NCI-H2227 (cell line): ENCODE measurements around the gene CXCL1.

Experiments used
- DNase-seq: peaks from one replicate; lab custom pipeline; 2025; ENCODE audit not compliant: unreplicated experiment; lab: John Stamatoyannopoulos, UW

CXCL1 gene

DNA sequence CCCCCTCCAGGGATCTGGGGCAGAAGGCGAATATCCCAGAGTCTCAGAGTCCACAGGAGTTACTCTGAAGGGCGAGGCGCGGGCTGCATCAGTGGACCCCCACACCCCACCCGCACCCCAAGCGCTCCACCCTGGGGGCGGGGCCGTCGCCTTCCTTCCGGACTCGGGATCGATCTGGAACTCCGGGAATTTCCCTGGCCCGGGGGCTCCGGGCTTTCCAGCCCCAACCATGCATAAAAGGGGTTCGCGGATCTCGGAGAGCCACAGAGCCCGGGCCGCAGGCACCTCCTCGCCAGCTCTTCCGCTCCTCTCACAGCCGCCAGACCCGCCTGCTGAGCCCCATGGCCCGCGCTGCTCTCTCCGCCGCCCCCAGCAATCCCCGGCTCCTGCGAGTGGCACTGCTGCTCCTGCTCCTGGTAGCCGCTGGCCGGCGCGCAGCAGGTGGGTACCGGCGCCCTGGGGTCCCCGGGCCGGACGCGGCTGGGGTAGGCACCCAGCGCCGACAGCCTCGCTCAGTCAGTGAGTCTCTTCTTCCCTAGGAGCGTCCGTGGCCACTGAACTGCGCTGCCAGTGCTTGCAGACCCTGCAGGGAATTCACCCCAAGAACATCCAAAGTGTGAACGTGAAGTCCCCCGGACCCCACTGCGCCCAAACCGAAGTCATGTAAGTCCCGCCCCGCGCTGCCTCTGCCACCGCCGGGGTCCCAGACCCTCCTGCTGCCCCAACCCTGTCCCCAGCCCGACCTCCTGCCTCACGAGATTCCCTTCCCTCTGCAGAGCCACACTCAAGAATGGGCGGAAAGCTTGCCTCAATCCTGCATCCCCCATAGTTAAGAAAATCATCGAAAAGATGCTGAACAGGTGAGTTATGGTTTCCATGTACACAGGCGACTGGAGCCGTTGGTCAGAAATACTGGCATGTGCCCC lies at the start of gene CXCL1:
CXCL1 (plus strand) TSS at position 264 of the 926 bp plus-strand sequence; CDS start at position 342, 78 bp downstream.
- DNase-seq = no peak

DNA sequence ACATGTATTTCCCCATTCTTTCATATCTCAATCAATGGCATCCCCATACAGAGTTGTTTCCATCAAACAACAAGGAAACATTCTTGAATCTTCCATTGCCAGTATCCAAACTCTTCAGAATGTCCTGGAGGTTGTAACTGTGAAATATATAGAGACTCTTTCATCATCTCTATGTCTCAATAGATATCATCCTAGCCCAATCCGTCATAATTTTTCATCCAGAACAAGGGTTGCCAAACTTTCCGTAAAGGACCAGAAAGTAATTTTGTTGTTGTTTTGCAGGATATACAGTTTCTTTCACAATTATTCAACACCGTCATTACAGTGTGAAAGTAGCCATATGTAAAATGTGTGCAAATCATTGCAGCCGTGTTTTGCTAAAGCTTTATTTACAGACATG lies 47.9 kb upstream of the CXCL1 start:
- no peak for DNase-seq

DNA sequence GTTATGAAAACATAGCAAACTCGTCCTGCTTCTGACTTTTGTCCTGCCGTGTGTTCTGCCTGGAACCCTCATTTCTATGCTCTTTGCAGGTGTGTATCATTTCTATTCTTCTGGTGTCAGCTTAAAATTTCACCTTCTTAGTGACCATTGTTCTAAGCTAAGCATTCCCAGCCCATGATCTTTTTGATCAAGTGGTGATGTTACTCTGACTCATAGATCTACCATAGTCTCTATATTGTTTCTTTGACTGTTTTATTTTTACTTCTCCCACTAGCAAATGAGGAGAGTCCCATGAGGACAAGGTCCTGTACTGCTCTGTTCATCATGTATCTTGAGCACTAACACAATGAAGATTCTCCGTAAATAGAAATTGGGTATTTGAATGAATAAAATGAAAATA lies 46.8 kb upstream of the CXCL1 start:
- no peak for DNase-seq

DNA sequence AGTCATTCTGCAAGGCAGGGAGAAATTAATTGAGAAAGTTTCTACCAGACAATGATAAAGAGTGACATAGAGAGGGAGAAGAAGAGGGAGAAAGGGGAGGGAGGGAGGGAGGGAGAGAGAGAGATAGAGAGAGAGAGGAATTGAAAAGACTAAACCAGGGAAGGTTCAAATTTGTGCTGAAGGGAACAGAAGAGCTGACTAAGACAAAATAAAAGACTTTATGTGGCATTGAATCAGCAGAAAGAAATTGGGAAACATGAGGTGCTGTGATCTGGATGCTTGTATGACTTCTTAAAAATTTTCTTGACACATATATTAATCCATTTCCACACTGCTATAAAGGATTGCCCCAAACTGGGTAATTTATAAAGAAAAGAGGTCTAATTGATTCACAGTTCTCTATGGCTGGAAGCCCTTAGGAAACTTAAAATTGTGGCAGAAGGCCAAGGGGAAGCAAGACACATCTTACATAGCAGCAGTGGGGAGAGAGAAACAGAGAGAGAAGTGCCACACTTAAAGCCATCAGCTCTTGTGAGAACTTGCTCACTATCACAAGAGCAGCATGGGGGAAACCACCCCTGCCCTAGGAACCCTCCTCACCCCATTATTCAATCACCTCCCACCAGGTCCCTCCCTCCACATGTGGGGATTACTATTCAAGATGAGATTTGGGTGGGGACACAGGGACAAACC lies 46.2 kb upstream of the CXCL1 start:
- DNase-seq = no peak

DNA sequence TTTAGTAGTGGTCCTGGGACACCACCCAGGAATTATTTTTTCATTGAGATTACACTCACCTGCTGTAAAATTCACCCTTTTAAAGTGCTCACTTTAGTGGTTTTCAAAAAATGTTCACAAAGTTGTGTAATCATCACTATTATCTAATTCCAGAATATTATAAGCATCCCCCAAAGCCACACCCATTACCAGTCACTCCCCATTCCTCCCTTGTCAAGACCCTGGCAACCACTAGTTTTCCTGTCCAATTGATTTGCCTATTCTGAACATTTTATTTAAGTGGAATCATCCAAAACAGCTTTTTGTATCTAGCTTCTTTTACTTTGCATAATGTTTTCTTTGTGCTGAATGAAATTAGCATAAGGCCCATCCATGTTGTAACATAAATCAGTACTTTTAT lies 45.4 kb upstream of the CXCL1 start:
- DNase-seq = no peak

DNA sequence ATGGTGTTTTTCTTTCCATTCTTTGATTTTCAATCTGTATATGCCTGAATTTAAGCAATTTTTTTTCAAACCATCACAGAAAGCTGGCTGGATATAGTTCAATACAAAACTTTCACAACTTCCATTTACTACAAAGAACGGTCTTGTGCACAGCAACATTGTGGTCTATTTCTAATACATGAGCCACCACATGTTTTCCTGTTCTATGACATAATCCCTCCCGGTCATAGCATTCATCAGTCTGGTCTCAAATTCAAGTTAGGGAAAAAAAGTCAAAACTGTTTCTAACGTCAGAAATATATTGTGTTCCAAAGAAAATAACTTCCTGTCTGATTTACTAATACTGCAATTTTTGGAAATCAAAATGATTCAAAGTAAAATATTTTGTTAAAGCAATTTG lies 40.2 kb upstream of the CXCL1 start:
- no peak for DNase-seq

DNA sequence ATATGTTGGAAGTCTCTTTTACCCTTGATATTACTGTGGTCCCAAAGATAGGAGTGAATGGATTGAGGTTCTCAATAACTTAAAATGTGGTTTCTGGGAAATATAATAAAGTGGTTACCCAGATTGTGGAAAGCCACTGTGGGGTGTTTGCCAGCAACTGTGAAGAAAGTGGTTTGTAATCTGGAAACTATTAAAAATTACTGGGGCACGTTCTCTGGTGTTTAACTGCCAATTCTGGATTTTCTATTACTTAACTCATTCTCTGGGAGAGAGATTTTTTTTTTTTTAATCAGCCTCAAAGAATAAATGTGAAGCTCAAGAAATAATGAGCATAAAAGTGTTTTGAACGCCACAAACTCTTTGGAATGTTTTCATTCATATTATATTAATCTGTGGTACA lies 37.6 kb upstream of the CXCL1 start:
- no peak for DNase-seq

DNA sequence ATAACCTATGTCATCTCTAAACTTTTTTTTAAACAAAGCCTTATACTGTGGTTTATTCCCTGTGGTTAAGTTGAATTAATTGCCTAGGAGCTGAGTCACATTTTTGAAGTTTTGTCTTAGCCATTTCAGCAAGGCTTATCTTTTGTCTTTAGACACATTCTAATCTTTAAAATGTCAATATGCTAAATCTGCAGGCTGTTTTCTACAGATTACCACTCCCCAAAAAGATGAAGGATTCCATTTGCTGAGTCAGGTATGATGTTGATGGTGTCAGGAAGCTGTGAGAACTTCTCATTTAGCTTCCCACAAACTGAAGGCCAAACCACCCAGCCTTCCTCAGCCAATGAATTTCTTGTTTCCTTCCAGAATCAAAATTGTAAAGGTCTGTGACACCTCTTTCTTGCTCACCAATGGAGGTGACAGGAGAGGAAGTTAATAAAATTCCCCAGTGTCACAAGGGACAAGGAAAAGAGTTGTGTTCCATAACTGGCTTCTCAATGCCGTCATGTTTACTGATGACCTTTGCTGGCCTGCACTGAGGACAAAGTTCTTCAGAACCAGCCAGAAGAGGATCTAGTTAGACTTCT lies 36.4 kb upstream of the CXCL1 start:
- no peak for DNase-seq

DNA sequence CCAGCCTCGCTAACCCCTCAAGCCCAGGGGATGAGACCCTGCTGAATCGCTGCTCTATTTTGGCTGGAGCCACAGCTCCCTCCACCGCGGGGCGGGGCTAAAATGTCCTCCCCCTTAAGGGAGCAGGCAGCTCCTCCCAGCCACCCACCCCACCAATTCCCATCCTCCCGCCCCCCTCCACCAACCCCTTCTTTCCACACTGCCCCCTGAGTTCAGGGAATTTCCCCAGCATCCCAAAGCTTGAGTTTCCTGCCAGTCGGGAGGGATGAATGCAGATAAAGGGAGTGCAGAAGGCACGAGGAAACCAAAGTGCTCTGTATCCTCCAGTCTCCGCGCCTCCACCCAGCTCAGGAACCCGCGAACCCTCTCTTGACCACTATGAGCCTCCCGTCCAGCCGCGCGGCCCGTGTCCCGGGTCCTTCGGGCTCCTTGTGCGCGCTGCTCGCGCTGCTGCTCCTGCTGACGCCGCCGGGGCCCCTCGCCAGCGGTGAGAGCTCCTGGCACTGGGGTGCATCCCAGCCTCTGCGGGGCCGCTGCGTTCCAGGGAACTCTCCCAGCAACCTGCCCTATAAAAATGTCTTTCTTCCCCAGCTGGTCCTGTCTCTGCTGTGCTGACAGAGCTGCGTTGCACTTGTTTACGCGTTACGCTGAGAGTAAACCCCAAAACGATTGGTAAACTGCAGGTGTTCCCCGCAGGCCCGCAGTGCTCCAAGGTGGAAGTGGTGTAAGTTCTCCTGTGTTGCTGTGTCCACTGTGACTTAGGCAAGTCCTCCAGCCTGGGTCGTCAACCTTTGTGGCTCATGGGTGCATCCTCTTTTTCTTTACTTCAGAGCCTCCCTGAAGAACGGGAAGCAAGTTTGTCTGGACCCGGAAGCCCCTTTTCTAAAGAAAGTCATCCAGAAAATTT lies 32.6 kb upstream of the CXCL1 start, which contains the start of gene CXCL6:
CXCL6 (plus strand) TSS at position 306 of the 907 bp plus-strand sequence; CDS start at position 379, 73 bp downstream.
- no peak for DNase-seq

DNA sequence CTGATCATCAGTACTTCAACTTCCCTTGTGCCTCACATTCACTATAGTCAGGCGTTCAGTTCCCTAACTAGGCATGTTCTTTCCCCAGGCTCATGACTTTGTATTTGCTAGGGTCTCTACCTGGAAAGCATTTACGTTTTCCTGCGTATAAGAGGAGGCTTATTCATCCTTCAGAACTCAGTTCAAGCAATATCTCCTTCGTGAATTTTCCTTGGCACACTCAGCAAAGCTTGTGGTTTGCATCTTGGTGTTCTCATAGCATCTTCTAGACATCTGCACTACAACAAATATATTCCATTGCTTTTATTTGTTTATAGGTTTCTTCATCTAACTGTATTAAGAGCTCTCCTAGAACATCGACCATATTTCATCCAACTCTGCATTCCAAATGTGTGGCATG lies 30.1 kb upstream of the CXCL1 start:
- no peak for DNase-seq

DNA sequence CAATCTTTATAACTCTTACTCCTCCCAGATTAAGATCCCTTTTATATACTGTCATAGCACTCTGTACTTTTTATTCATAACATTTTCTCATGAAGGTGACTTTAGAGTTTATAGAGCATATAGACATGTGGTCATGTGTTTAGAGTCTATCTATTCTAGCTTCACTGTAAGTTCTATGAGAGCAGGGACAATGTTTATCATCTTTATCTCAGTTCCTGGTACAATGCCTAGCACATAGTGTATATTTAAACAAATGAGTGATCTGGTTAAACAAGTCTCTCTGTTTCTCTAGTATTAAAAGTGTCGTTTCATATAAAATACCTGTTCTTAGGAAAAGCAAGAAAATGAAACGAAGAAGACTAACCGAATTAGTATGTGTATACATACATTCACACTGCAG lies 29.5 kb upstream of the CXCL1 start:
- DNase-seq = no peak

DNA sequence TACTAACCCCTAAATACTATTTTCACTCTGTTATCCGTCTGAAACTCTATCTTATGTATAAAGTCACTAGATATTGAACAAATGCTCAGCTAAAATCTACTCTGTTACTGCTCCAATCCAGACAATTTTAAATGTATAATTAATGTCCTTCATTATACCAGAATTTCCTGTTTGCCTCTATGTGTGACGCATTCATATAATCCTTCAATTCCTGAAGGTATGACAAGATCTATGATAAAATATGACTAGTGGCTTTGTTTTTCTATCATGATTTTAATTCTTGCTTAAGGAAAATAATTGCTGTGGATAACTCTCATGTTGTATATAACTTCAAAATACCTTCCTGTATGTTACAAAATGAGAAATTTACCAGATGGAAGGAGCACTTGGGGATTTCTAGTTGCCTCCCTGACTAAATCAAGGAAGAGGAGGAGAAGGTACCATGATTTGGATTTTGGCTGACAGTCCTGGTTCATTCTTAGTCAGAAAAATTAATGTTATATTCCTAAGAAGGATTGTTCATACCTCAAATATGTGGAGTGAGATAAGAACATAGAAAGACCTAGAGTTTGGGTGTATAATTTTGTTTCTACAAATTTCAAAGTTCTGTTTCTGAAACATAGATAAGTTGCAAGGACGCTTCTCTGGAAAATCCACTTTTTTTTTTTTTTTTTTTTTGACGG lies 27.8 kb upstream of the CXCL1 start:
- no peak for DNase-seq

DNA sequence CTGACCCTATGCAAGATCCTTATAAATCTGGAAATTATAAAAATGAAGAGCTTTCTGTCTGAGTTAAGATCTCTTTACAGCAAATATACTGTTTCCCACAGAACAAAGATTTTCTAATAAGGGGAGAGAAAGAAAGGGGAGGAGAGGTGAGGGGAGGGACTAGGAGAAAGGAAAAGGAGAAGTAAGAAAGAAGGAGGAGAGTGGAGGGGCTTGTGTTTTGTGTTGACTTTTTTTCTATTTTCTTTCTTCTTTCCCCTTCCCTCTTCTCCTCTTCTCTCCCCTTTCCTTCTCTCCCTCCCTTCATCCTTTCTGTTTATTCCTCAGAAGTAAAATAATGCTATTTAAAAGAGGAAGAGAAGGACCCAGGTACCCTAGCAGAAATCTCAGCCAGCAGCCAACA lies 26.5 kb upstream of the CXCL1 start:
- no peak for DNase-seq

DNA sequence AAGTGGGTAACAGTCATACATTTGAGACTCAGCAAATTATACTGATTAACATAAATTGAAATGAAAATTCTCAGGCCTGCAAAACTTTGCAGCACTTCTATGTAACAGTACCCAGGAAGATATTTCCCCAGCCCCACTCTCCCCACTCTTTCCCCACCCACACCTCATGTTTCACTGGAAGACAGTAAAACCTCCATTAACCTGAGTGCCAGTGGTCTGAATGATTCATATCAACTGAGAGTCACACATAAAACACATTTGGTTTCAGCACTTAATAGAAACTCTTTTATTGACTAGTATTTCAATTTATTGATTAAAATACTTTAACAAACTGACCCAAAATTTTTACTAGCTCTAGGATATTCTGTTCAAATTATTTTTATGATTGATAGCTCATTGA lies 25.8 kb upstream of the CXCL1 start:
- no peak for DNase-seq

DNA sequence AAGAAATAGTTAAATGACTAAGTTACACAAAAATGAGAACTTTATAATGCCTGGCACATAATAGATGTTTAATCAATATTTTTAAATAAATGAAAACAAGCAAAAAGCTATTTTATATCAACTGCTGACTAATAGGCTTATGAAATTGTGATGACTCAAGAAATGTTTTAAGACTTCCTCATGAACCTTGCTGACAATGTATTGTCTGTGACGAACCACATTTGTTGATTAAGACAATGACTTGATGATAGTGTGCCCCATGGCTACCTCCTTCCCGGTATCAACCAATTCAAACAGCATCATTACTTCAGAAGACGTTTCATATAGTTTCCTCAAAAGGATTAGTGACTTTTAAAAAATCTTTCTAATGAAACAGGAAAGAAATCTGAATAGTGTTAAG lies 24.8 kb upstream of the CXCL1 start:
- DNase-seq = no peak

DNA sequence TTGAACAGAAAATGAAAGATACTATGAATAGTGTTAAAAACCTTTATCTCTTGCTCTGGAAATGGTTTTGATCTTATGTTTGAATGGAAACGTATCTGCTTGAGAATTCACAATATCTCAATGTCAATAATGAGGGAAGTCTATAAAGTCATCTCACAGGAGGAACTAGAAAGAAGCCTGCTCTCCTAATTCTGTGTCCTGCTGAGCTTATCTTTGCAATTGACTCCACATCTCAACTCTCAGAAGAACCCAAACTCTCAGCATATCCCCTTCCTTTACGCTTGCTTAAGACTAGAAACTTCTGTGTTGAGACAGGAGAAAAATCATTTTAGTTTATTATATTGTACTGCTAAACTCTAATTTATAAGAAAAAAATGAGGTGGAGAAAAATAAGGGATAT lies 24.4 kb upstream of the CXCL1 start:
- DNase-seq = no peak

DNA sequence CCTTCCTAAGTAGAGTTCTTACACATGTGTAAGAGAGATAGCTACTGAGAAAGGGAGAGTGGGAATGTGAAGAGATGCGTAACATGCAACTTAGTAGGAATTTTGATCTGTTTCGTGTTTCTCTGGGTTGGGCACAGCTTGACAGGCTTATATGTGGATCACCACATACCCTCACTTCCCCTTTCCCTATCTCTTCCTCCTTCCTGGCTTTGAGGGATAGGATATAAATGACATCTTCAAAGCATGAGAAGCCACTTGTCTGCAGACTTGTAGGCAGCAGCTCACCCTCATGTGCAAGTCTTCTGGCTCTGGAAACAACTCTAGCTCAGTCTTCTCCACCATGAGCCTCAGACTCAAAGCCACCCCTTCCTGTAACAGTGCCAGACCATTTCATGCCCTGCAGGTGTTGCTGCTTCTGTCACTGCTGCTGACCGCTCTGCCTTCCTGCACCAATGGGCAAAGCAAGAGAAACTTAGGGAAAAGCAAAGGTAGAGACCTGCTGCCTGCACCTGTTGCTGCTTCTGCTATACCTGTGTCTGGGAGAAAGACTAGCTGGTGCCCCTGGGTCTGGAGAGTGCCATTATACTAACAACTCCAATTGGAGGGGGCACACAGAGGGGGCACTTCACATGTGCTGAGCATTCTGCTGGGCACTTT lies 21.5 kb upstream of the CXCL1 start:
- DNase-seq = no peak

DNA sequence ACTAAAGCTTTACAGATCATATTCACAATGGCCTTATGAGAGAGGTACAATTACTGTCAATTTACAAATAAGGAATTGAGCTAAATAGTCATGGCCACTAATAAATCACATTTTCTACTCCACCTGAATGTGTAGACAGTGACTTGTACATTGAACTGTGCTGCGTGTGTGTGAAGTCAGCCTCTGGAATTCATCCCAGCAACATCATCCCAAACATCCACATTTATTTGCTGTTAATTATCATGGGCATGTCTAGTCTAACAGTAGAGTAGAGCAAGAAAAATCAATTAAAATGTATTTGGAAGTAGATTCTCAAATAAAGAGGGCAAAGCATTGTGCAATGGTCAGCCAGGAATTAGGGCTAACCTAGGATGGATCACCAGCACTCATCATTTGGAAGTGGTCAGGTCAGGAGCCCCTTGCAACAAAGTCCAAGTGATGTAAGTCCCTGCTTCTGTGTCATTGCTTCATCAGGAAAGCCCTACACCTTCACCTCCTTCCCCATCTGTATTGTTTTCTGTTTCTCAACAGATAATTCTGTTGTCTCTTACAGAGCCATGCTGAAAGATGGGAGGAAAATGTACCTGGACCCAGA lies 20.9 kb upstream of the CXCL1 start:
- DNase-seq = no peak

DNA sequence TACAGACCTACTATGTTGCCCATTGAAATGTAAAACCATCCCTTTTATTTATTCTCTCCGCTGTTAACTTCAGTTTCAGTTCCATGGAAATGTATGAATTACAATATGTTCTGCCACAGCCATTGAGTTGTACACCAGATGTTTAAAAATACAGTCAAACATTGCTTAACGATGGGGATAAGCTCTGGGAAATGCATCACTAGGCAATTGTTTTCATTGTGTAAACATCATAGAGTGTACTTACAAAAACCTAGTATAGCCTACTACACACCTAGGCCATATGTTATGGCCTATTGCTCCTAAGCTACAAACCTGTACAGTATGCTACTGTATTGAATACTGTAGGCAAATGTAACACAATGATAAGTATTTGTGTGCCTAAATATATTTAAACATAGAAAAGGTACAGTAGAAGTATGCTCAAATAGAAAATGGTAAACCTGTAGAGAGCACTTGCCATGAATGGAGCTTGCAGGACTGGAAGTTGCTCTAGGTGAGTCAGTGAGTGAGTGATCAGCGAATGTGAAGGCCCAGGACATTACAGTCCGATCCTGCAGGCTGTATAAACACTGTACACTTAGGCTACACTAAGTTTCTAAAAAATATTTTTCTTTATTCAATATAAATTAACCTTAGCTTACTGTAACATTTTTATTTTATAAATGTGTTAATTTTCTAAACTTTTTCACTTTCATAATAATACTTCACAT lies 18.8 kb upstream of the CXCL1 start:
- no peak for DNase-seq
